HG02642 (cell line): ENCODE data around the gene TBCA.

Experiments used
- ATAC-seq: cut with Tn5 transposase; IDR thresholded peaks from one replicate; pipeline ENCODE4 v1.9.1; 2021; ENCODE audit warnings: mild to moderate bottlenecking; ENCODE audit not compliant: unreplicated experiment, poor library complexity

The TBCA gene, protein sequence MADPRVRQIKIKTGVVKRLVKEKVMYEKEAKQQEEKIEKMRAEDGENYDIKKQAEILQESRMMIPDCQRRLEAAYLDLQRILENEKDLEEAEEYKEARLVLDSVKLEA

DNA sequence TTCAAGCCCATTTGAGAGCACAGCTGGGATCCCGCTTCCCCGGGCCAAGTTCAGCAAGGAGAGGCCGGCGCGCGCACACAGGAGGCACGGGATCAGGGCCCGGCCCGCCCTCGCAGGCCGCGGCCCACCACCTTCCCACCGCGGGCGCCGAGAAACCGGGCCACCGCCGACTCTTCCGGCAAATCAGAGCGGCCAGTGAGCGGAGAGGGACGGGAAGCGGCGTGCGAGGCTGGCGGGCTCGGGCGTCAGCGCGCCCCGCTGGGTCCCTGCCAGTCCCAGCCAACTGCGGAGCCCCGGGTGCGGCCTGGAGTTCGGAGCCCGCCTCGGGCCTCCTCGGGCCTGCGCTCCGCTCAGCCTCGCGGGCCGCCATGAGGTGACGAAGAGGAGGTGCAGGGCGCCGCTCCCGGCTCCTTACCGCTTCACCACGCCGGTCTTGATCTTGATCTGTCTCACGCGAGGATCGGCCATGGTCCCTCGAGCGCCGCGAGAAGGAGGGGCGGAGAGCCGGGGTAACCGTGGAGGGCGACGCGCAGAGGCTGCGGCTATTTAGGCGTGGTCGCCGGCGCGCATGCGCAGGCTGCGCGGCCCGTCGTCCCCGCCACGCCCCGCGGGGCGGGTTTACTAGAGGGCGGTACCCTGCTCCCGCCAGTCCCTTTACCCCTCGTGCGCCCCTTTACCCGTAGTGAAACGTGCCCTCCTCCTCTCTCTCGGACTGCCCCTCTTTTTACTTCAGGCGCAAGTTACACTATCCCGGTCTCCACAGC lies at the start of gene TBCA:
TBCA (minus strand) TSS at position 550 of the 764 bp plus-strand sequence; CDS start at position 468, 82 bp downstream.
- peak; percentile 91 for ATAC-seq

DNA sequence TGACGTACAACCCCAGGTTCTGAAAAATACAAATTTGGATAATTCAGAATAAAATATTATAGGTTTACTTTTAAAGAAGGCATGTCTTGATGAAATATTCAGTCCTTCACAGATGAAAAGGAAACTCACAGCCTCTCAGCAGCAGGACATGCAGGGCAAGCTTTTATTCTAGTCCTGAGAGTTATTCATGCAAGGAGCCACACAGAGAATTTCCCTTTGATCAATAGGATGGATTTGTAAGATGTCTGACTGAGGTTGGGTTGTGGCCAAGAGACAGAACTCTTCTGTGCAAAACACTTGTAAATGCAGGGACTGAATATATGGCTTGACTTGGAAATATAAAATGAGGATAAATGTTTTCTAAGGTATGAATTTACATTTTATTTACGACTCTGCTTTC lies 48.8 kb upstream of the TBCA start:
- no peak for ATAC-seq

DNA sequence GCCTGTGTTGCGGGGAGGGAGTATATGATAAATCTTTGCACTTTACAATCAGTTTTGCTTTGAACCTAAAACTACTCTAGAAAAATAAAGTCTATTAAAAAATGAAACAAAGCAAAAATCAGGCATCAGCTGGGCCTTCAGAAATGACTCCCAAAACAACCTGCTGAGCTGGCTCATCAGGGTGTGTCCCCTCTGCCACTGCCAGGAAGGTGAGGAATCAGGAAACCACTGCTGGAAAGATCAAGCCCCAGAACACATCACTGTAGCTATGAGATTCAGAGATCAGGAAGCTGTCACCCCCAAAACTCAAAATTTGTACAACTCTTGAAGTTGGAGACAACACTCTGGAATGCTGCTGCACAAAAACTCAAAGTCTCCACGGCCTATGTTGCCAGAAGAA lies 40.5 kb upstream of the TBCA start:
- ATAC-seq: no peak

GRCh38 chr5:77812926-77813589 lies 36.9 kb upstream of the TBCA start:
- no peak for ATAC-seq

DNA sequence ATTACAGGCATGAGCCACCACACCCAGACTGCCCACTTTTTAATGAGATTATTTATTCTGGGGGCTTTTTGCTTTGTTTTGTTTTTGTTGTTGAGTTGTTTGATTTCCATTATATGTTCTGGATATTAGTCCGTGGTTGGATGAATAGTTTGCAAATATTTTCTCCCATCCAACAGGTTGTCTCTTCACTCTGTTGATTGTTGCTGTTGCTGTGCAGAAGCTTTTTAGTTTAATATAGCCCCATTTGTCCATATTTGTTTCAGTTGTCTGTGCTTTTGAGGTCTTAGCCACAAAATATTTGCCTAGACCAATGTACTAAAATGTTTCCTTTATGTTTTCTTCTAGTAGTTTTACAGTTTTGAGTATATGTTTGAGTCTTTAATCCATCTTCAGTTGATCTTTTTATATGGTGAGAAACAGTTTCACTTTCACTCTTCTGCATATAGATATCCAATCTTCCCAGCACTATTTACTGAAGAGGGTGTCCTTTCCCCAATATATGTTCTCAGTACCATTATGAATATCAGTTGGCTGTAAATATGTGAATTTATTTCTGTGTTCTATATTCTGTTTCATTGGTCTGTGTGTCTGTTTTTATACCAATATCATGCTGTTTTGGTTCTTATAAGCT lies 30.2 kb upstream of the TBCA start:
- no peak for ATAC-seq

DNA sequence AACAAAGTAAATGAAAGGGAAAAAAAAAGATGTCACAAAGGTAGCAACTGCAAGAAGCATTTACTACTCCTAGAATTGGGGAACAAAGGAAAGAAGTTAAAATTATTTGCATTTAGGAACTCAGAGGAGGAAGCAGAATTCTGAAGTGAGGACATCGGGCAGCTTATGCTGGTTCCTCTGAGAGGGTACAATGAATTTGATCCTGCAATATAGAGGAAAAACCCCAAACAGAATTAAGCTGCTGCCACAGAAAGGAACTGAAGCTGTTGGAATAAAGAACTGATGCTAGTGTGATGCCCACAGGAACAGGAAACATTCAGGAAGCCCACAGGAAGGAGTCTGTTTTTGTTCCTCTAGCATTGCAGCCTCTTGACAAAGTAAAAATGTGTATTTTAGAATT lies 22.3 kb upstream of the TBCA start:
- ATAC-seq: no peak

- ATAC-seq: no peak
These were observed 21.0 kb upstream of the TBCA start for GRCh38 chr5:77797136-77797535.

GRCh38 chr5:77795846-77796245 lies 19.7 kb upstream of the TBCA start:
- ATAC-seq: no peak

- no peak for ATAC-seq
These were observed 19.1 kb upstream of the TBCA start for GRCh38 chr5:77795268-77795667.

- ATAC-seq: no peak
These were observed 15.8 kb upstream of the TBCA start for GRCh38 chr5:77791926-77792325.

DNA sequence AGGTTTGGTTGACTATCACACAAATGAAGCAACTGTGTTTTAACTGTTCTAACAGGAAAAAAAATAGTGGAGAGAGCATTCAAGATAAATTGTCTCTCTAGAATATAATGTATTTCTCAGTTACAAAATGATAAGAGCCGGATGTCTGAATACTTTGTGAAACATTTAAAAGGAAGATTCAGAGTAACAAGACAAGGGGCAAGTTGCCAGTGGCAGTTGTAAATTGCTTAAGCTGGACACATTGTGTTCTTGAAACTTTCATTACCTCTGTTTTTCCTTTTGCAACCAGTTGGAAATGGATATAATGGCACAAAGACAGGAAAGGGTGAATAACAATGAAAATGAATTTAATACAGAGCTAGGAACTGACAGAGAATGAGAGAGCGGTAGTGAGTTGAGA lies 15.2 kb upstream of the TBCA start:
- ATAC-seq: no peak

- no peak for ATAC-seq
These were observed 9.1 kb upstream of the TBCA start for GRCh38 chr5:77785229-77785628.

- ATAC-seq: no peak
These were observed 8.6 kb upstream of the TBCA start for GRCh38 chr5:77784735-77785134.

GRCh38 chr5:77781076-77781475 lies 4.9 kb upstream of the TBCA start:
- no peak for ATAC-seq

GRCh38 chr5:77778881-77779438 lies 2.8 kb upstream of the TBCA start:
- ATAC-seq: no peak

GRCh38 chr5:77778398-77778797 lies 2.3 kb upstream of the TBCA start:
- no peak for ATAC-seq

DNA sequence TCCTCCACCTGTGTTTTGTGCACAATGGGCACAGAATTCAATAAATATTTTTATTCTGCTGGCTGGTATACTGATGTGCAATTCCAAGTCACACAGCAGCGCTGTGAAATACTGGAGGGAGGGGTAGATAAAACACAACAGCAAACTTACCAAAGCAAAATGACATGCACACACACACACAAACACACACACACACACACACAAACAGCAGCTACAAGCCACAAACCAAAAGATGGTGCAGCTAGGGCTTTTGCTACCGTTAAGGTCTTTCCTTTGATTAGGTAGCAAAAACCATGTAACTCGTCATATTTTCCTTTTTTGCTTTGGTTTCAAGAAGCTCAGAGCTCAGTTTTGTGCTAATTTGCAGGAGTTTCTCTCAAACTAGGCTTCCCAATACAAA lies 1.8 kb upstream of the TBCA start:
- no peak for ATAC-seq

GRCh38 chr5:77777281-77777892 lies 1.2 kb upstream of the TBCA start:
- ATAC-seq: no peak

DNA sequence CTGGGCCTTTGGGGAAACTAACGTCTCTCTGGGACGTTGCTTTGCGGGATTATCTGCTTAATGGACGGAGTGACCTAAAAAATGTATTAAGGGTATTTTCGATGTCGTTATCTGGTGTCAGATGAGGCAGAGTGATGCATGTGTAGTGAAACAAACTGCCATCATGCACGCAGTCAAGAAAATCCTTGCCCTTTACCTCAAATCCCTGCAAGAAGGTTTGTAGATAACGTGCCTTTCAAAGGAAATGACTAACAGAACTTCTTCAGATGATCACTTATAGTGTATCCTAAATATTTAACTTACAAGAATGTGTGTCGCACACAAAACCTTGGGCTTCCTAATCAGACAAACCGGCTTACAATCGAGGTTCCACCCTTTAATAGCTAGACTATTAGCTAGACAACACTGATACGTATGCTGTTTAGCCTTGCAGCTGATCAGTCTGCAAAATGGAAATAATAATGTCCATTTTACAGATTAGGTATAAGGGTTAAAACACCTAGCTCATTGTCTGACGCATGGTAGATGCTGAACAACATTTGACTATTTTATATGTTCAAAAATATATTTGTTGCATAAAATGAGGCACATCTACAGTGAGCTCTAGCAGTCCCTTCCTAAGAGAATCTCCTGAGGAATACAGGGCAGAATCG lies 541 bp upstream of the TBCA start:
- no peak for ATAC-seq
